Mammary epithelial cell (primary cell): ENCODE measurements around the gene KCNT1.

Source experiments
- CTCF ChIP-seq, 2 donors: IDR thresholded peaks in 1 of 2; conservative IDR thresholded peaks in 1 of 2; 2 replicates each; pipeline ENCODE4 v1.5.1; 2011 to 2012; ENCODE audit warnings: inconsistent platforms in 2 of 2, low read length in 2 of 2, mild to moderate bottlenecking in 2 of 2, control low read depth in 1 of 2, low read depth in 1 of 2; ENCODE audit not compliant: insufficient read depth in 1 of 2; ENCODE audit errors: extremely low read depth in 1 of 2
- EZH2 ChIP-seq: IDR thresholded peaks from 2 replicates; pipeline ENCODE4 v1.6.1; 2012; ENCODE audit warnings: low read length, inconsistent platforms, borderline replicate concordance

DNA sequence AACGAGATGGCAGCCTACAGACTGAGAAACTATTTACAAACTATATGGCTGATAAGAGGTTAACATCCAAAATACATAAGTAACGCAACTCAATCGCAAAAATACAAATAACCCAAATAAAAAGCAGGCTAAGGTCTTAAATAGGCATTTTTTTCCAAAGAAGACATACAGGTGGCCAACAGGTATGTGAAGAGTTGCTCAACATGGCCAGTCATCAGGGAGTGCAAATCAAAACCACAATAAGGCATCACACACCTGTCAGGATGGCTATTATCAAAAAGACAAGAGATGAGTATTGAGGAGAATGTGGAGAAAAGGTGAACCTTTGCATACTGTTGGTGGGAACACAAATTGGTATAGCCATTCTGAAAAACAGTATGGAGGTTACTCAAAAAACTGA, 131.9 kb downstream of the KCNT1 start:
- TF ChIP-seq CTCF (conservative IDR thresholded peaks at IDR 0.05 in 1 of 2, IDR thresholded peaks at IDR 0.05 in 1 of 2; ENCODE audit: extremely low read depth in 1 of 2, insufficient read depth in 1 of 2, low read depth in 1 of 2, low read length in 2 of 2) (no peak), EZH2 (no peak)
